ENCODE data around the gene TSPYL6. TPM values are rescaled to one million over a fixed set of nuclear protein-coding genes. Genes with fewer than 3 reads are reported as not detected.

The TSPYL6 gene
- total and polyA plus RNA-seq, 2 of the 8 experiments (the other 6 are each of a cell fraction or from before 2014, with no cell fraction given): not detected

DNA sequence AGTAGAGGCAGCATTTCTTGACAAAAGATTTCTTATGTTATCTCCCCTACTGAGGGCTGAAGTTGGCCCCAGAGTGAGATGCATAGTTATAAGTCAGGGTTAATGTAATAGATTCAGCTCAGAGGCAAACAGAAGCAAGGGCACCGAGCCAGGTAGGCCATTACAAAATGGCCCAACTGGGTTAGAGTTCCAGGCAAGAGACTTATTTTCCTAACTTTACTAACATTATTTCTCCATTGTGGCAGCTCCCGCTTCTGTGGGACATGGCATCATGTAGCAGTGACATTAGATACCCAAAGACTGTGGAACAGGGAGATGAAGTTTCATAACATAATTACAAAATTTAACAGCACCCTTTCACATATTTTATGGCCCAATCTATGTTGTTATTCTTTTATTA lies 27.1 kb downstream of the TSPYL6 start:
- Histone ChIP-seq H3K23ac (ENCODE audit: insufficient read length) (no peak overlapping the region), H3K56ac (replicated peaks; ENCODE audit: insufficient read length, low read depth, low read length) (no peak overlapping the region), H2AFZ (ENCODE audit: low read length) (no peak overlapping the region), H4K5ac (ENCODE audit: insufficient read length, low read depth, low read length) (no peak overlapping the region), H3K4me1 (replicated peaks in 1 of 4; ENCODE audit: control insufficient read depth in 3 of 4, insufficient read depth in 4 of 4, low read length in 3 of 4) (no peaks in the 10 kb centered on the region; a peak in 1 of 7 replicates), H2AK5ac (ENCODE audit: low read depth, low read length) (no peak overlapping the region), H3K36me3 (ENCODE audit: control insufficient read depth in 2 of 4, insufficient read depth in 4 of 4, low read length in 3 of 4) (no peaks in the 10 kb centered on the region), H2BK120ac (replicated peaks; ENCODE audit: low read depth, low read length) (no peak overlapping the region), H3K27ac (ENCODE audit: low read depth, low read length) (no peak overlapping the region), H3K18ac (ENCODE audit: extremely low read depth, low read length) (no peak overlapping the region), H3K4me3 (ENCODE audit: extremely low read depth in 1 of 4, insufficient read depth in 2 of 4, low read depth in 3 of 4, low read length in 4 of 4) (no peak overlapping the region), H3K14ac (ENCODE audit: insufficient read length) (no peak overlapping the region), H3K79me1 (ENCODE audit: low read depth, low read length) (no peaks in the 10 kb centered on the region), H3K27me3 (replicated peaks in 1 of 4; ENCODE audit: control insufficient read depth in 3 of 4, extremely low read depth in 1 of 4, insufficient read depth in 3 of 4, low read length in 3 of 4) (no peaks in the 10 kb centered on the region; a peak in 1 of 7 replicates), H4K20me1 (replicated peaks in 1 of 2; ENCODE audit: control insufficient read depth in 1 of 2, insufficient read depth in 2 of 2, low read length in 2 of 2) (no peaks in the 10 kb centered on the region), H4K8ac (ENCODE audit: extremely low read depth, insufficient read depth, low read length) (no peak overlapping the region), H2BK20ac (ENCODE audit: low read length) (no peak overlapping the region), H3K4ac (replicated peaks; ENCODE audit: insufficient read length, low read depth, low read length) (no peak overlapping the region), H3K4me2 (ENCODE audit: insufficient read depth in 1 of 2, low read depth in 2 of 2, low read length in 2 of 2) (no peak overlapping the region), H3K79me2 (ENCODE audit: control insufficient read depth in 1 of 2, insufficient read depth in 2 of 2, low read length in 2 of 2) (no peaks in the 10 kb centered on the region), H4K91ac (replicated peaks; ENCODE audit: insufficient read length, low read length) (no peak overlapping the region), H2BK5ac (ENCODE audit: low read depth, low read length) (no peak overlapping the region), H2BK12ac (ENCODE audit: low read depth, low read length) (no peak overlapping the region), H3K9ac (replicated peaks in 1 of 4; ENCODE audit: extremely low read depth in 1 of 4, low read depth in 3 of 4, low read length in 3 of 4) (no peak overlapping the region), H3K23me2 (ENCODE audit: low read depth, low read length) (no peaks in the 10 kb centered on the region), H3K9me3 (ENCODE audit: insufficient read depth in 2 of 2, low read depth in 1 of 2, low read length in 1 of 2) (0 out of 4 replicates have a peak, but pooled peaks cover 0 to 3% of the 10 kb centered on the region in 2 experiments), H2BK15ac (ENCODE audit: low read length) (no peak overlapping the region)
- CTCF ChIA-PET (ENCODE audit: partially characterized antibody): no interaction called here
- DNase-seq (ENCODE audit: low read depth in 1 of 2, low spot score in 2 of 2) (no peak), FAIRE-seq (no peak)
- no peak for TF ChIP-seq TAF7 (optimal IDR thresholded peaks at IDR 0.05; ENCODE audit: borderline replicate concordance, low read depth, low read length)
- TF ChIP-seq JUND (IDR thresholded peaks at IDR 0.05; ENCODE audit: low read length): no peak
- TF ChIP-seq JUN (IDR thresholded peaks at IDR 0.05; ENCODE audit: low read depth, low read length): no peak
- 78% methylated on average over 2 of the region's 2 CpGs; no CpG with 5 or more reads in 1 of the 2 experiments for WGBS, 2 experiments (ENCODE audit: extremely low coverage in 1 of 2, insufficient coverage in 1 of 2, insufficient read length in 1 of 2, insufficient replicate concordance in 2 of 2, low coverage in 1 of 2, low lambda C conversion rate in 2 of 2, missing lambda C conversion rate in 1 of 2)
- POLR2A ChIA-PET (ENCODE audit: partially characterized antibody): no interaction called here

All from H1 (cell line).